WTC11 (cell line): ENCODE results near the gene CHSY3.

Experiments
- CTCF ChIP-seq: fragments of 200-600 bp; IDR thresholded peaks from 2 replicates; pipeline ENCODE4 v1.8.0; 2022; ENCODE audit warnings: antibody characterized with exemption
- ELF4 ChIP-seq: sonication (generic); formaldehyde crosslinking; IDR thresholded peaks from 2 replicates; pipeline ENCODE4 v1.8.1; 2022; ENCODE audit warnings: low read depth, mild to moderate bottlenecking, moderate library complexity, missing genetic modification reagents
- ESRRA ChIP-seq: sonication (generic); formaldehyde crosslinking; IDR thresholded peaks from 2 replicates; pipeline ENCODE4 v1.8.1; 2022; ENCODE audit warnings: mild to moderate bottlenecking, missing genetic modification reagents, borderline replicate concordance
- GRHL2 ChIP-seq: fragments of 250-450 bp; sonication (Bioruptor Pico); IDR thresholded peaks from 2 replicates; pipeline ENCODE4 v1.8.0; 2022; ENCODE audit warnings: mild to moderate bottlenecking, moderate library complexity; ENCODE audit not compliant: insufficient replicate concordance, severe bottlenecking
- JUN ChIP-seq: sonication (generic); formaldehyde crosslinking; IDR thresholded peaks from 2 replicates; pipeline ENCODE4 v1.8.0; 2023; ENCODE audit warnings: mild to moderate bottlenecking, missing genetic modification reagents
- MAX ChIP-seq: sonication (generic); formaldehyde crosslinking; IDR thresholded peaks from 2 replicates; pipeline ENCODE4 v1.8.0; 2022; ENCODE audit warnings: mild to moderate bottlenecking, missing genetic modification reagents
- STAT6 ChIP-seq: sonication (generic); formaldehyde crosslinking; conservative IDR thresholded peaks from 2 replicates; pipeline ENCODE4 v1.8.1; 2023; ENCODE audit warnings: mild to moderate bottlenecking, low read depth, missing genetic modification reagents, moderate library complexity
- ZNF232 ChIP-seq: sonication (generic); formaldehyde crosslinking; IDR thresholded peaks from 2 replicates; pipeline ENCODE4 v1.8.0; 2022; ENCODE audit warnings: mild to moderate bottlenecking, missing genetic modification reagents
- ZNF263 ChIP-seq: sonication (generic); formaldehyde crosslinking; IDR thresholded peaks from 2 replicates; pipeline ENCODE4 v1.8.1; 2022; ENCODE audit warnings: low read depth, mild to moderate bottlenecking, moderate library complexity, missing genetic modification reagents

GRCh38 chr5:130077007-130077406 is 172.7 kb downstream of the CHSY3 start:
- TF ChIP-seq MAX (CRISPR knock-in tag), result no peak
- TF ChIP-seq ELF4, result no peak
- TF ChIP-seq CTCF, result no peak
- no peak for TF ChIP-seq ESRRA (CRISPR knock-in tag)
- TF ChIP-seq ZNF232 (CRISPR knock-in tag), result no peak
- no peak for TF ChIP-seq GRHL2 (CRISPR knock-in tag)
- no peak for TF ChIP-seq ZNF263 (CRISPR knock-in tag)
- no peak for TF ChIP-seq STAT6 (CRISPR knock-in tag)
- no peak for TF ChIP-seq JUN
